ENCODE data around the gene IHH.
A peak's percentile ranks its signal among the peaks of the same experiment; 100 is the strongest.

Gene IHH

GRCh38 chr2:219076253-219076652 lies 15.5 kb upstream of the IHH start:
- no peak for DNase-seq (ENCODE audit: low spot score)

GRCh38 chr2:219073413-219074129 lies 12.8 kb upstream of the IHH start:
- DNase-seq (ENCODE audit: low spot score), result peak; percentile 72

- DNase-seq (ENCODE audit: low spot score), result no peak
Observed at GRCh38 chr2:219072741-219073250, 12.1 kb upstream of the IHH start.

GRCh38 chr2:219071131-219071816 lies 10.6 kb upstream of the IHH start:
- DNase-seq (ENCODE audit: low spot score), result peak; percentile 25

- no peak for DNase-seq (ENCODE audit: low spot score)
Observed at GRCh38 chr2:219065484-219065883, 4.8 kb upstream of the IHH start.

- no peak for DNase-seq (ENCODE audit: low spot score)
Observed at GRCh38 chr2:219062081-219062480, 1.4 kb upstream of the IHH start.

- DNase-seq (ENCODE audit: low spot score), result peak; percentile 32
Observed at GRCh38 chr2:219059725-219060682, 717 bp downstream of the IHH start.

GRCh38 chr2:219059375-219059724 lies 1.4 kb downstream of the IHH start:
- no peak for DNase-seq (ENCODE audit: low spot score)

GRCh38 chr2:219058541-219059374 lies 2.0 kb downstream of the IHH start:
- peak; percentile 80 for DNase-seq (ENCODE audit: low spot score)

GRCh38 chr2:219057709-219058540 lies 2.8 kb downstream of the IHH start:
- DNase-seq (ENCODE audit: low spot score), result peak; percentile 92

- no peak for DNase-seq (ENCODE audit: low spot score)
Observed at GRCh38 chr2:219056896-219057708, 3.6 kb downstream of the IHH start.

- DNase-seq (ENCODE audit: low spot score), result no peak
Observed at GRCh38 chr2:219056176-219056895, 4.4 kb downstream of the IHH start.

GRCh38 chr2:219054956-219055903 lies 5.5 kb downstream of the IHH start:
- DNase-seq (ENCODE audit: low spot score), result no peak

- DNase-seq (ENCODE audit: low spot score), result no peak
Observed at GRCh38 chr2:219049282-219049681, 11.4 kb downstream of the IHH start.

GRCh38 chr2:219045937-219046550 lies 14.7 kb downstream of the IHH start:
- DNase-seq (ENCODE audit: low spot score), result peak; percentile 73

- no peak for DNase-seq (ENCODE audit: low spot score)
Observed at GRCh38 chr2:219042750-219043149, 18.0 kb downstream of the IHH start.

- no peak for DNase-seq (ENCODE audit: low spot score)
Observed at GRCh38 chr2:219042157-219042556, 18.6 kb downstream of the IHH start.

Data from AG20443 (cell line).